GM21367 (cell line): ENCODE results near the gene MSH3.
"Not testable (repeated sequence)": the region's sequence is repeated elsewhere in the genome, so short reads cannot be mapped to it uniquely, and the experiment has no call there.

Experiments used
- ATAC-seq: cut with Tn5 transposase; IDR thresholded peaks from one replicate; pipeline ENCODE4 v1.9.1; 2021; ENCODE audit not compliant: unreplicated experiment

MSH3 gene

GRCh38 chr5:80884086-80884813 lies 229.8 kb downstream of the MSH3 start:
- no peak for ATAC-seq

- ATAC-seq = no peak
Observed at GRCh38 chr5:80884929-80885328, 230.5 kb downstream of the MSH3 start.

GRCh38 chr5:80885396-80886000 lies 231.0 kb downstream of the MSH3 start:
- ATAC-seq = no peak

GRCh38 chr5:80894083-80894482 lies 239.6 kb downstream of the MSH3 start:
- ATAC-seq = no peak

GRCh38 chr5:80895523-80895922 lies 241.1 kb downstream of the MSH3 start:
- no peak for ATAC-seq

GRCh38 chr5:80902624-80903023 lies 248.2 kb downstream of the MSH3 start:
- ATAC-seq = not testable (repeated sequence)

GRCh38 chr5:80904533-80905187 lies 250.2 kb downstream of the MSH3 start:
- no peak for ATAC-seq

GRCh38 chr5:80905405-80905804 lies 251.0 kb downstream of the MSH3 start:
- ATAC-seq = no peak

- no peak for ATAC-seq
Observed at GRCh38 chr5:80912479-80912878, 258.0 kb downstream of the MSH3 start.

- no peak for ATAC-seq
Observed at GRCh38 chr5:80915716-80916115, 261.3 kb downstream of the MSH3 start.

- no peak for ATAC-seq
Observed at GRCh38 chr5:80916676-80917075, 262.2 kb downstream of the MSH3 start.

GRCh38 chr5:80917631-80918030 lies 263.2 kb downstream of the MSH3 start:
- ATAC-seq = no peak

- no peak for ATAC-seq
Observed at GRCh38 chr5:80919678-80920196, 265.3 kb downstream of the MSH3 start.

- no peak for ATAC-seq
Observed at GRCh38 chr5:80920333-80920732, 265.9 kb downstream of the MSH3 start.

GRCh38 chr5:80921026-80921425 lies 266.6 kb downstream of the MSH3 start:
- ATAC-seq = no peak

GRCh38 chr5:80925931-80926330 lies 271.5 kb downstream of the MSH3 start:
- ATAC-seq = no peak
